ENCODE data around the gene PDE4B.

DNA sequence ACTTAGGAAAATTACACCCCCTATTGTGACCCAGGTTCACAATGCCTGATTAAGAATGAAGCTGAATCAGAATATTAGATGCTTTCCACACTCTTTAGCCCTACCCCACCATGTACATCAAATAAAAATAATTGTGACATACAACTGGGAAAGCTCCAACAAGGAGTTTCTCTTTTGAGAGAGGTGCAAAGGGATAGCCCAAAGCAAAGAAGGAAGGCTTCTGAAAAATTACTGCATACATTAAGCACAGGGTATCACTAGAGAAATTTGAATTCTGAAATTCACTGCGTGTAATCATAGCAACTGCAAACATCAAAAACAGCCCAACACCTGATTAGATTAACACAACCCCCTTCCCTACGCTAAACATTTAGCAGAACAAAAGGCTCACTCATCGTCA, 34.1 kb downstream of the PDE4B start:
- TF ChIP-seq CTCF (IDR thresholded peaks at IDR 0.05) (no peak), POLR2A (IDR thresholded peaks at IDR 0.05) (no peak), EP300 (IDR thresholded peaks at IDR 0.05) (no peak)
